Lower leg skin (tissue), 4 donors: ENCODE data around the gene ECE2. TPM values are rescaled to one million over a fixed set of nuclear protein-coding genes. Genes with fewer than 3 reads are reported as not detected.
A peak's percentile ranks its signal among the peaks of the same experiment; 100 is the strongest.

ENCODE experiments used
- DNase-seq, 2 donors: peaks; one replicate each; pipeline ENCODE4 v3.0.0-alpha.2; 2019; ENCODE audit warnings: low spot score in 2 of 2
- H3K4me3 ChIP-seq: fragments of 200-600 bp; sonication (generic); 2 replicates; pipeline ENCODE4 v1.5.1; 2017; ENCODE audit warnings: mild to moderate bottlenecking, low read depth; ENCODE audit not compliant: poor library complexity, severe bottlenecking
- POLR2A ChIP-seq, 2 donors: fragments of 450-650 bp; IDR thresholded peaks; one replicate each; pipeline ENCODE4 v1.6.1; 2016 to 2017; ENCODE audit warnings: antibody characterized with exemption in 2 of 2, mild to moderate bottlenecking in 1 of 2, moderate library complexity in 1 of 2
- WGBS, 2 donors: methylation state at CpG; one replicate each; pipeline ENCODE4 v1.1.5; 2018; 5-methylcytosine and 5-hydroxymethylcytosine counted together
- intact Hi-C: fragments of 100-400 bp; cut with DNase I; formaldehyde crosslinking; loops from one replicate; pipeline ENCODE4 v1.15.0; 2023; ENCODE audit warnings: low total_unique reads
- total RNA-seq, 4 donors: library from RNA; depleted of rRNA; stranded (reverse); fragments of >200 nt; gene quantifications; one replicate each; pipeline ENCODE4 v1.1.0, GENCODE V29; 2016
- TF ChIP-seq, protein P1 (sequence below), 3 donors: fragments of 450-650 bp; IDR thresholded peaks; one replicate each; pipeline ENCODE4 v1.5.1; 2016; ENCODE audit warnings: antibody characterized with exemption in 3 of 3, mild to moderate bottlenecking in 3 of 3, moderate library complexity in 2 of 3

The ECE2 gene
- total RNA-seq, 4 donors from 2014 or later: not detected

GRCh38 chr3:184322731-184323487 lies 47.1 kb downstream of the ECE2 start:
- intact Hi-C loops: no loop called here
- TF ChIP-seq POLR2A (IDR thresholded peaks at IDR 0.05): no peak
- TF ChIP-seq, protein P1, sequence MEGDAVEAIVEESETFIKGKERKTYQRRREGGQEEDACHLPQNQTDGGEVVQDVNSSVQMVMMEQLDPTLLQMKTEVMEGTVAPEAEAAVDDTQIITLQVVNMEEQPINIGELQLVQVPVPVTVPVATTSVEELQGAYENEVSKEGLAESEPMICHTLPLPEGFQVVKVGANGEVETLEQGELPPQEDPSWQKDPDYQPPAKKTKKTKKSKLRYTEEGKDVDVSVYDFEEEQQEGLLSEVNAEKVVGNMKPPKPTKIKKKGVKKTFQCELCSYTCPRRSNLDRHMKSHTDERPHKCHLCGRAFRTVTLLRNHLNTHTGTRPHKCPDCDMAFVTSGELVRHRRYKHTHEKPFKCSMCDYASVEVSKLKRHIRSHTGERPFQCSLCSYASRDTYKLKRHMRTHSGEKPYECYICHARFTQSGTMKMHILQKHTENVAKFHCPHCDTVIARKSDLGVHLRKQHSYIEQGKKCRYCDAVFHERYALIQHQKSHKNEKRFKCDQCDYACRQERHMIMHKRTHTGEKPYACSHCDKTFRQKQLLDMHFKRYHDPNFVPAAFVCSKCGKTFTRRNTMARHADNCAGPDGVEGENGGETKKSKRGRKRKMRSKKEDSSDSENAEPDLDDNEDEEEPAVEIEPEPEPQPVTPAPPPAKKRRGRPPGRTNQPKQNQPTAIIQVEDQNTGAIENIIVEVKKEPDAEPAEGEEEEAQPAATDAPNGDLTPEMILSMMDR (IDR thresholded peaks at IDR 0.05): no peak

GRCh38 chr3:184323696-184324095 lies 47.9 kb downstream of the ECE2 start:
- TF ChIP-seq POLR2A (IDR thresholded peaks at IDR 0.05): no peak
- TF ChIP-seq, protein P1 (IDR thresholded peaks at IDR 0.05): no peak
- no peak for DNase-seq
- no peak overlapping the region for H3K4me3 ChIP-seq
- WGBS, 2 donors: 86 to 92% methylated on average over 8 of the region's 8 CpGs
- intact Hi-C loops: no loop called here

More at GRCh38 chr3:184322731-184323487, 47.1 kb downstream of the ECE2 start:
- peak in 1 of 2 donors; percentile 48 for DNase-seq
- H3K4me3 ChIP-seq: no peak overlapping the region
- 82% methylated on average over 20 of the region's 20 CpGs for WGBS, 2 donors

DNA sequence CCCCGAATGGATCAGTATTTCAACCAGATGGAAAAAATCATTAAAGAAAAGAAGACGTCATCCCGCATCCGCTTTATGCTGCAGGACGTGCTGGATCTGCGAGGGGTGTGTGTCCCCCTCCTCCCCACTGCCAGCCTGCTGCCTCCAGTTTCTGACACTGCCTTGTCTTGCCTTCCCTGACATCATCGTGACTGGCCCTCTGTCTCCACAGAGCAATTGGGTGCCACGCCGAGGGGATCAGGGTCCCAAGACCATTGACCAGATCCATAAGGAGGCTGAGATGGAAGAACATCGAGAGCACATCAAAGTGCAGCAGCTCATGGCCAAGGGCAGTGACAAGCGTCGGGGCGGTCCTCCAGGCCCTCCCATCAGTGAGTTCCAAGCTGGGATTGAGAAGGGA lies 49.4 kb downstream of the ECE2 start:
- intact Hi-C loops: loop anchor here (5.0 kb wide), 1 partner anchor 1583 kb away; no protein-coding TSS in a partner anchor
- no peak overlapping the region for H3K4me3 ChIP-seq
- DNase-seq: no peak
- TF ChIP-seq, protein P1 (IDR thresholded peaks at IDR 0.05): no peak
- no peak for TF ChIP-seq POLR2A (IDR thresholded peaks at IDR 0.05)
- WGBS, 2 donors: 86 to 91% methylated on average over 13 of the region's 13 CpGs

- TF ChIP-seq POLR2A (IDR thresholded peaks at IDR 0.05): no peak
- TF ChIP-seq, protein P1 (IDR thresholded peaks at IDR 0.05): no peak
- WGBS, 2 donors: 71 to 80% methylated on average over 6 of the region's 6 CpGs
- intact Hi-C loops: loop anchor here (5.0 kb wide), 1 partner anchor 1584 kb away; no protein-coding TSS in a partner anchor
- no peak overlapping the region for H3K4me3 ChIP-seq
- no peak for DNase-seq
Observed at GRCh38 chr3:184325715-184326369, 50.0 kb downstream of the ECE2 start.

DNA sequence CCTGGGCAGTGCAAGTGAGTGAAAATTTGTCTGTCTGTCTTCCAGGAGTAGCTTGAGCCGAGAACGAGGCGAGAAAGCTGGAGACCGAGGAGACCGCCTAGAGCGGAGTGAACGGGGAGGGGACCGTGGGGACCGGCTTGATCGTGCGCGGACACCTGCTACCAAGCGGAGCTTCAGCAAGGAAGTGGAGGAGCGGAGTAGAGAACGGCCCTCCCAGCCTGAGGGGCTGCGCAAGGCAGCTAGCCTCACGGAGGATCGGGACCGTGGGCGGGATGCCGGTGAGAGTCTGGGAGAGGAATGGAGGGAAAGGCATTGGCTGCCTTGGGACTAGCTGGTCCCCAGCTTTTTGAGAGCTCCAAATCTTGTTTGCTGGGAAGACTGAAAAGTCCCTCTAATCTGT lies 51.3 kb downstream of the ECE2 start:
- WGBS, 2 donors: 91 to 92% methylated on average over 21 of the region's 21 CpGs

More for the DNA sequence above, 51.3 kb downstream of the ECE2 start:
- H3K4me3 ChIP-seq: no peak overlapping the region
- DNase-seq: no peak
- no peak for TF ChIP-seq POLR2A (IDR thresholded peaks at IDR 0.05)
- TF ChIP-seq, protein P1 (IDR thresholded peaks at IDR 0.05): no peak
- intact Hi-C loops: loop anchor here (5.0 kb wide), 1 partner anchor 1585 kb away; no protein-coding TSS in a partner anchor
